ENCODE results near the gene LRFN2.

The LRFN2 gene

GRCh38 chr6:40542175-40542764, 44.9 kb downstream of the LRFN2 start:
- DNase-seq, result no peak

GRCh38 chr6:40541556-40542174, 45.5 kb downstream of the LRFN2 start:
- no peak for DNase-seq

DNA sequence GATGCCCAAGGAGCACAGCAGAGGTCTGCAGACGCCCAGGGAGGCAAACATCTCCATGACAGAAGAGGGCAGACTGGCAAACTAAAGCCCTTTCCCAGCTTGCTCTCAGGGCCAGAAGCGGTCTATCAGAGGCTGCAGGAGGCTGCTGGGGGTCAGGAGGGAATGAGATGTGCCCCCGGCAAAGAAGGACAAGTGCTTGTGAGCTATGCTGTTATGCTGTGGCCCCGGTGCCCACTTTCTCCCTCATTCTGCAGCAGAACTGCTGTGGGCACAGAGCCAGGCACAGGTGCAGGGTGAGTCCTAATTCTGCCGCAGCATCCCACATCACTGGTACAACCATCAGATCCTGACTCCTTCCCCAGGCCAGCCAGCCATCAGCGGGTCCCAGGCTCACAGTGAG, 46.4 kb downstream of the LRFN2 start:
- DNase-seq, result no peak

- no peak for DNase-seq
These were observed 47.3 kb downstream of the LRFN2 start for GRCh38 chr6:40539853-40540252.

DNA sequence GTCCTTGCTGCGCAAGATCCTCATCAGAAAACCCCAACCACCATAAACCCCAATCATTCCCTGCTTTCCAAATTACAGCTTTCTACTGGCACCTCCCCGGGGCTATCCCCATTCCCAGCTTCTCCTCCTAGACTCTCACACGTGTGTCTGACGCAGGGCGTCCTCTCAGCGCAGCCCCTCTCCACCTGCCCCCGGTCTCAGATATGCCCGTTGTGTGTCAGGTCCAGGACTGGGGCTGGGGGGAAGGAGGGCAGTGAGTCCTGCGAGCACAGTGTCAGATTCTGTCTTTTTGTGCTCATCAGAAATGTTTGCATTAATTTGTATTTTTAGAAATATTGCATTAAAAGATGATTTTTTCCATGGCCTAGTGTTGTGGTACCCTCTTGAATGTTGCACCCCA, 48.6 kb downstream of the LRFN2 start:
- DNase-seq, result no peak

DNA sequence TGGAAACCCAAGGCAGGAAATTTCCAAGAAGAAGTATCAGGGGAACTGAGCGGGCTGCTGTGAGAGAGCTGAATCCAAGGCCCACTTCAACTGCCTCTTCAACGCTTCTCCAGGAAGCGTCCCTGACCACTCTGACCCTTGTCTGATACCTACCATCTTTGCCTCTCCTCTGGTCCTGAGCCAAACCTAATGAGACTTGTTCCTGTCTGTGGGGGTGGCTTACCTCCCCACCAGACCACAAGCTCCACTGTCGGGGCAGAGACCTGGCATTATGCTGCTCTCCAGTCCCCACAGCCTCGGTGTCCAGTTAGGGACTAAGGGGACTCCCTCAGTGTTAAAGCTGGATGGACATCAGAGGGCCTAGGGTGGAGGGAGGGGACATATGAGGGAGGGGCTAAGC, 49.7 kb downstream of the LRFN2 start:
- DNase-seq, result no peak

DNA sequence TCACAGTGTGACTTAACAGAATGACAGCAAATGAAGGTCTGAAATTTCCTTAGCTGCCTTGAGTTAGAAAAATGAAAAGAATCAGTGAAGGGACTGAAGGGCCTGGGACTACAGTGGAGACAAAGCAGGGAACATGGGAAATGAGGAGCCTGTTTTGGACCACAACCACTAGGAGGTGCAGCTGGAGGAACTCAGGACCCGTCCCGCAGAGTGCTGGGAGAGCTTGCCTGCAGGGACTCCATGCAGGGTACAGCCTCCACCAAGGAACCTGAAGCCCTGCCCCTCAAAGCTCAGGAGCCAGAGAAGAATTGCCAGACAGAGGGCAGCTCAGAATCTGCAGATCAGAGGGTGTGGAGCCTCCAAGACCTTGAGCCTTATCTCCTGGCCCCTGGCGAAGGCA, 50.7 kb downstream of the LRFN2 start:
- DNase-seq, result no peak

GRCh38 chr6:40535819-40536380, 51.3 kb downstream of the LRFN2 start:
- DNase-seq, result no peak

DNA sequence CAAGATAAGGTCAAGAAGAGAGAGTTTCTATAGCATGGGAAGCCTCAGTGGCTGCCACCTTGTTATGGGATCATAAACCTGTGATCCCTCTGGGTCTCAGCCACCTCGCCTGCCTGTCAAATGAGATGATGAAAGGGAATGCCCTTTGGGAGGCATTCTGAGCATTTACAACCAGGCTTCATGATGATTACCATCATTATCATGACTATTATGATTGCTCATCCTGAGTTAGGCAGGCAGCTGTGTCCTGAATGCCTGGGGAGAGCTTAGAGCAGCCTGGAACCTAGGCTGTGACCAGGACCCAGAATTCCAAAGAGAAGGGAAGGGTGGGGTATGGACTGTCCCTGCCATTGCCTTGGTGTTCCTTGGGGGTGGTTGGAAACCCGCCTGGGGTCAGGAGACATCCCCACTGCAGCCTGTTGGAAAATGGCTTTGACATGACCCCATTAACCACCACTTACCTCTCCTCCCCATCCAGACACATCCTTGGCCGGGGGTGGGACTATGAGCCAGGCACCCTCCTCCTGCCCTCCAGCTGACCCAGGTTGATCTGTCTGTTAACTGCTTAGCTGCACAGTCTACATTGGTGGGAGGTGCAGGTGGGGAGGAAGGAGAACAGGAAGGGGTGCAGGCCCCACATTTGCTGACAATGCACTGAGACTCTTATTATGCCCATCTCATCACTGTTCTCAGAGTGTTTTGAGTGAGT, 51.9 kb downstream of the LRFN2 start:
- DNase-seq, result no peak

DNA sequence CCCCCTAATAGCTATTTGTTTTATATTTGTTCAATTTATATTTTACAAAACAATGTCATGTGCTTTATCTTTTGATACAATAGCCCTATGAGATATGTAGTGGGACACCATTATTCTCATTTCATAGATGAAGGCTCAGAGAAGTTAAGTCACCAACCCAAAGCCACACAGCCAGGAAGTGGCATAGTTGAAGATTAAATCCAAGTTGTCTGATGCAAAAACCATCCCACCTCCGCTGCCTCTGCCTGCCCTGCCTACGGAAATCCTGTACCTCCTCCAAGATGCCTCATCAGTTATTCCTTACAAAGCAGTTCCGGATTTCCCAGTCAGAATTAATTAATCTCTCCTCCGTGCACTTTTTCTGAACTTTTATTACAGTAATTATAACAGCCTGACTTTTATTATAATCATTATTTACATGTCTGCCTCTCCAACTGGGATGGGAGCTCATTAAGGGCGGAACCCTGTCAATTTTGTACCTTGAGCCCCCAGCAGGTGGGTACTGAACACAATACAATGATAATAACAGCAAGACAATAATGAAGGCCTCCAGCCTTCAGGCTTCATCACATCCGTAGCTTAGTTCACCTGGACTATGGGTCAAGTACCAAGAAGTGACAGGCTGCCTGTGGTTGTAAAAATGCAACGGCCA, 54.7 kb downstream of the LRFN2 start:
- DNase-seq, result no peak

GRCh38 chr6:40529919-40530318, 57.2 kb downstream of the LRFN2 start:
- DNase-seq, result no peak

- no peak for DNase-seq
These were observed 58.1 kb downstream of the LRFN2 start for GRCh38 chr6:40529040-40529439.

DNA sequence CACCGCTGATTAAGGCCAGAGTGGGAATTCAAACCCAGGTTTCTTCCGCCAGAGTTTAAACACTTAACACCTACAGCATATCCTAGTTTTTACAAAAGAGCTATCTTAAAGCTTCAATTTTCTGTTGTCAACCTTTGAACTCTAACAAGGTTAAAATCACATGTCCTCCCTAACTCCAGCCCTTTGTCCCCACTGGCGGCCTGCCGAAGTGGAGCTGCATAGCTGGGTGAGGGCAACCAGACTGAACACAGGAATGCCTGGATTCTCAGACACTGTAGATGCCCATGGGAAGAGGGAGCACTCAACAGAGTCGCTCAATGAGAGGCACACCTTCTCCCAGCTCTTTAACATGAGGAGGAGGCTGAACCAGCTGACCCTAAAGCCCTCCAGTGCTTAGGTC, 59.1 kb downstream of the LRFN2 start:
- no peak for DNase-seq

GRCh38 chr6:40526036-40526435, 61.1 kb downstream of the LRFN2 start:
- no peak for DNase-seq

- no peak for DNase-seq
These were observed 62.2 kb downstream of the LRFN2 start for GRCh38 chr6:40524797-40525585.

DNA sequence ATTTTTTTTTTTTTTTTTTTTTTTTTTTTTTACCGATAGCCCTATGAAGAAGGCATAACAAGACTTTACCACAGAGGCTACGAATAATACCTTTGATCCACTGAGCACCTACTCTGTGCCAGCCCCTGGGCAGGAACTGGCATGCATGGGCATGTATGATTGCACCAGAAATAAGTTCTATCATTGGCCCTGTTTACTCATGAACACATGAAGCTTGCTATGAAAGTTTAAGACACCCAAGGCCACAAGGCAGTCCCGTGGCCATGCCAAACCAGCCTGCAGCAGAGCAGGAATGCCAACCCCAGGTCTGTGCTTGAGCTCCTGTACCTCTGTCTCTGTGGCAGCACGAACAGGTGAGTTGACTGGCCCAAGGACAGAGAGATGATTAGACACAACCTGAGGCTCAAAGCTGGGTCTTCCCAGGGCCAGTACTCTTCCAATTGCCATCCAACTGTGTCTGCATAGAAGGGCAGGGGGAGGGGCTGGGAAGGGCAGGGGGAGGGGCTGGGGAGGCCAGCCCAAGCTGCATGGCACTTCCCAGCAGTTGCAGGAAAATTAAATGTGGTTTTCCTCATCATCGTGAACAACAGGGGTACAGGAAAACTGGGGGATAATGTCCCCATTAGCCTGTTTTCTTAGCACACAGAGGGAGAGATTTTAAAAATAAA, 63.5 kb downstream of the LRFN2 start:
- DNase-seq, result no peak

GRCh38 chr6:40521496-40521895, 65.7 kb downstream of the LRFN2 start:
- no peak for DNase-seq

- no peak for DNase-seq
These were observed 66.5 kb downstream of the LRFN2 start for GRCh38 chr6:40520678-40521077.

DNA sequence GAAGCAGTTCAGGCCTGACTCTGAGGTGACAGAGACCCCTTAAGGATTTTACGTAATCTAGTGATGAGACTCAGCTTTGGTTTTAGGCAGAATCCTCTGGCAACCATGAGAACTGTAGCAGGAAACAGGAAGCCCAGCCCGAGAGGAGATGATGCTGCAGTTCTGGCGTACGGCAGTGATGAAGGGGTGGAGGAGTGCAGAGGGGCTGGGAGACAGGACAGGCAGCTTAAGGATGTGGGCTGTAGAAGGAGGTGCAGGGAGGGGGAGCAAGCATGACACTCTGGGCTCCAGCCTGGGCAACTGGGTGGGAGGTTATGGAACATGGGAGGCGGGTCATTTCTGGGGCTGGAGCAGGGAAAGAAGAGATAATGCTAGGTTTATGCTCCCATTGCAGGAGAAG, 67.1 kb downstream of the LRFN2 start:
- DNase-seq, result no peak

DNA sequence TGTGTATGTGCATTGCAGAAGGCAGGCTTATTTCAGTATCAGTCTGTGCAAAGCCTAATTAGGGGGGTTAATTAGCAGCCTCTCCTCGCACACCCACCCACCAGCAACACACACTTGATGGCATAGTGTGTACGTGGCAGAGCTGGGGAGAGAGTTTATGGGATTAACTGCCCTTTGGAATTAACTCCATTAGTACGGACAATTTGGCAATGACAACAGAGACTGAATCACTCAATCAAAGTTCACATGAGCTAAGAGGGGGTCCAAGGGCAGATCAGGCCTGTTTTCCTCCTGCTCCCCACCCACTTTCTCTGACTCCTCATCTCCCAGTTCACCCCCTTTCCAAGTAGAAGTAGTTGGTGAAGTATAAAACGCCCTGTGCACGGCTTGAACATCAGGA, 69.5 kb downstream of the LRFN2 start:
- no peak for DNase-seq

DNA sequence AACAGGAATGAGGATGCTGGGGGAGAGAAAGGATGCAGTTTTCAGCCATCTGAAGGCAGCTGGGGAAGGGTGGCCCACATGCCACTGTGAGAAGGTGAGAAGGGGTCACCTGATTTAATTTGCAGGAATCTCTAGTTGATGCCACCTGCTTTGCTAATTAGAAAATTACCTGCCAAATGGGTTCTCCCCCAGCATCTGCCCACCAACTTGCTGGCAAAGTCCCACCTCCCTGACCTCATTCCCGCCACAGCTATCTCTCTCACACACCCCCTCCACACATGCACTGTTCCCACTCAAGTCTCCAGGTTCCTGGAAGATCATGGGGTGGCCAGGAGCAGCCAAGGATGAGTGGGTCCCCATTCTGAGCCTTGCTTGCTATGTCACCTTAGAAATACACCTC, 70.7 kb downstream of the LRFN2 start:
- DNase-seq, result no peak

- no peak for DNase-seq
These were observed 74.8 kb downstream of the LRFN2 start for GRCh38 chr6:40512340-40512739.

All from activated CD8-positive, alpha-beta memory T cell treated with anti-CD3 and anti-CD28 coated beads, Interleukin-2, amount 50 U/mL, for 4 hours (primary cell).